ENCODE measurements around the gene IL36A. TPM values are rescaled to one million over a fixed set of nuclear protein-coding genes. Genes with fewer than 3 reads are reported as not detected.

Gene IL36A
- total and polyA plus RNA-seq, 2 experiments from 2014 or later = not detected

DNA sequence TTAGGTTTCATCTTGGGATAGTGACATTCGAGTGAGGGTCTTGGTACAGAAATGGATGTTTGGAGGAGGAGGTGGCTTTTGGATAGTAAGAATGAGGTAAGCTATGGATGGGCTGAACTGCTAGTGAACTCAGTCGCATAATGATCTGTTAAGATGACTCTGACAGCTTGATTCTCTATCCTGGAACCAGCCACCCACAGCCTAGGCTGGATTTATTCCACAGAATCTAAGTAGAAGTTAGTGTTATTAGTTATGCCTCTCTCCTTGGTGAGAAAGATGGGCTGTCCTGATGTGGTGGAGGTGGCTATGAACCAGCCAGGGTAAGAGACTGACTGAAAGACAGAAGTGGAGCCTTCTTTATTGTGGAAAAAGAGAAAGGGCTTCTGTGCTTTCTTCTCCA lies 22.4 kb downstream of the IL36A start:
- Histone ChIP-seq H3K27me3 (peaks cover 34% of the 10 kb centered on the region), H3K36me3 (replicated peaks; ENCODE audit: insufficient read depth, low read depth) (no peaks in the 10 kb centered on the region), H3K4me3 (no peak overlapping the region), H3K79me2 (no peaks in the 10 kb centered on the region), H3K4me2 (no peak overlapping the region), H3K4me1 (ENCODE audit: insufficient read depth) (no peaks in the 10 kb centered on the region), H2AFZ (no peak overlapping the region), H3K27ac (no peak overlapping the region), H4K20me1 (ENCODE audit: insufficient read depth, poor library complexity, severe bottlenecking) (no peaks in the 10 kb centered on the region), H3K9me2 (replicated peaks; ENCODE audit: insufficient read depth) (no peaks in the 10 kb centered on the region), H3K9me3 (ENCODE audit: low read depth) (no peaks in the 10 kb centered on the region)
- 76% methylated on average over 2 of the region's 2 CpGs for WGBS (ENCODE audit: low lambda C conversion rate, missing lambda C conversion rate)
- TF ChIP-seq EZH2phosphoT487 (IDR thresholded peaks at IDR 0.05; ENCODE audit: low read depth, severe bottlenecking, unreplicated experiment) (no peak), CTCF (IDR thresholded peaks at IDR 0.05; ENCODE audit: poor library complexity) (no peak), EZH2 (IDR thresholded peaks at IDR 0.05; ENCODE audit: borderline replicate concordance) (no peak)
- DNase-seq (ENCODE audit: low spot score) = no peak

DNA sequence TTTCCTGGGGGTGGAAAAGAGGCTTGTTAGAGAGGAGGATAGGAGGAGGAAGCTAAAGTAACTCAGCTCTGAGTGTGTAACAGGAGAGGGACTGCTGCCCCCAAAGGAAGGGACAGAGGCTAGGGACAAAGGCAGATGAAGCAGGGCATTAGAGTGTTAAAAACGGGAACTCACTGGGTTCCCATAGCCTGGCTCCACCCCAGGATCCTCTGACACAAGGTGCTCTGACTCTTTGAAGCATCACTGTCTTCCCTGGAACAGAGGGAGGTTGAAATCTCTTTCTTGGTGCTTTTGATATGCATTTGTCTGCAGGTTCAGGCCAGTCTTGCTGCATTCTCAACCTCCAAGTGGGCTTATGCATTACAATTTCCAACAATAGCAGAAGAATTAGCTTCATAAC lies 22.9 kb downstream of the IL36A start:
- no peak overlapping the region for H3K27ac ChIP-seq
- peaks cover 34% of the 10 kb centered on the region for H3K27me3 ChIP-seq
- no peaks in the 10 kb centered on the region for H3K9me3 ChIP-seq (ENCODE audit: low read depth)
- no peaks in the 10 kb centered on the region for H3K9me2 ChIP-seq (replicated peaks; ENCODE audit: insufficient read depth)
- 21% methylated on average over 1 of the region's 1 CpG for WGBS (ENCODE audit: low lambda C conversion rate, missing lambda C conversion rate)
- H3K4me1 ChIP-seq (ENCODE audit: insufficient read depth) = no peaks in the 10 kb centered on the region
- H2AFZ ChIP-seq = no peak overlapping the region
- H4K20me1 ChIP-seq (ENCODE audit: insufficient read depth, poor library complexity, severe bottlenecking) = no peaks in the 10 kb centered on the region
- H3K4me2 ChIP-seq = no peak overlapping the region
- no peak overlapping the region for H3K4me3 ChIP-seq
- no peaks in the 10 kb centered on the region for H3K36me3 ChIP-seq (replicated peaks; ENCODE audit: insufficient read depth, low read depth)
- DNase-seq (ENCODE audit: low spot score) = no peak
- no peaks in the 10 kb centered on the region for H3K79me2 ChIP-seq
- TF ChIP-seq EZH2 (IDR thresholded peaks at IDR 0.05; ENCODE audit: borderline replicate concordance) (no peak), EZH2phosphoT487 (IDR thresholded peaks at IDR 0.05; ENCODE audit: low read depth, severe bottlenecking, unreplicated experiment) (no peak), CTCF (IDR thresholded peaks at IDR 0.05; ENCODE audit: poor library complexity) (no peak)

GRCh38 chr2:113032737-113033136 lies 27.5 kb downstream of the IL36A start:
- H3K27ac ChIP-seq = no peak overlapping the region
- DNase-seq (ENCODE audit: low spot score) = no peak
- H3K36me3 ChIP-seq (replicated peaks; ENCODE audit: insufficient read depth, low read depth) = no peaks in the 10 kb centered on the region
- H3K4me2 ChIP-seq = no peak overlapping the region
- no peaks in the 10 kb centered on the region for H3K4me1 ChIP-seq (ENCODE audit: insufficient read depth)
- H4K20me1 ChIP-seq (ENCODE audit: insufficient read depth, poor library complexity, severe bottlenecking) = no peaks in the 10 kb centered on the region
- H3K4me3 ChIP-seq = no peak overlapping the region
- no peaks in the 10 kb centered on the region for H3K79me2 ChIP-seq
- H2AFZ ChIP-seq = no peak overlapping the region
- H3K27me3 ChIP-seq = peaks cover 10% of the 10 kb centered on the region
- TF ChIP-seq EZH2 (IDR thresholded peaks at IDR 0.05; ENCODE audit: borderline replicate concordance) = no peak
- TF ChIP-seq EZH2phosphoT487 (IDR thresholded peaks at IDR 0.05; ENCODE audit: low read depth, severe bottlenecking, unreplicated experiment) = no peak
- TF ChIP-seq CTCF (IDR thresholded peaks at IDR 0.05; ENCODE audit: poor library complexity) = no peak
- H3K9me2 ChIP-seq (replicated peaks; ENCODE audit: insufficient read depth) = no peaks in the 10 kb centered on the region
- H3K9me3 ChIP-seq (ENCODE audit: low read depth) = no peaks in the 10 kb centered on the region
- 89% methylated on average over 1 of the region's 1 CpG for WGBS (ENCODE audit: low lambda C conversion rate, missing lambda C conversion rate)

- Histone ChIP-seq H4K20me1 (ENCODE audit: insufficient read depth, poor library complexity, severe bottlenecking) (no peaks in the 10 kb centered on the region), H3K79me2 (no peaks in the 10 kb centered on the region), H2AFZ (no peak overlapping the region), H3K36me3 (replicated peaks; ENCODE audit: insufficient read depth, low read depth) (no peaks in the 10 kb centered on the region), H3K4me3 (no peak overlapping the region), H3K4me1 (ENCODE audit: insufficient read depth) (no peaks in the 10 kb centered on the region), H3K9me2 (replicated peaks; ENCODE audit: insufficient read depth) (no peaks in the 10 kb centered on the region), H3K9me3 (ENCODE audit: low read depth) (no peaks in the 10 kb centered on the region), H3K27ac (no peak overlapping the region), H3K4me2 (no peak overlapping the region), H3K27me3 (no peaks in the 10 kb centered on the region)
- WGBS (ENCODE audit: low lambda C conversion rate, missing lambda C conversion rate) = 72% methylated on average over 3 of the region's 3 CpGs
- no peak for DNase-seq (ENCODE audit: low spot score)
- TF ChIP-seq EZH2phosphoT487 (IDR thresholded peaks at IDR 0.05; ENCODE audit: low read depth, severe bottlenecking, unreplicated experiment) (no peak), EZH2 (IDR thresholded peaks at IDR 0.05; ENCODE audit: borderline replicate concordance) (no peak), CTCF (IDR thresholded peaks at IDR 0.05; ENCODE audit: poor library complexity) (no peak)
These were observed 28.8 kb downstream of the IL36A start for GRCh38 chr2:113034016-113034415.

Data from hepatocyte (in vitro differentiated cells).